ENCODE data around the gene ITGB5. TPM values are rescaled to one million over a fixed set of nuclear protein-coding genes. Genes with fewer than 3 reads are reported as not detected.

Gene ITGB5, protein sequence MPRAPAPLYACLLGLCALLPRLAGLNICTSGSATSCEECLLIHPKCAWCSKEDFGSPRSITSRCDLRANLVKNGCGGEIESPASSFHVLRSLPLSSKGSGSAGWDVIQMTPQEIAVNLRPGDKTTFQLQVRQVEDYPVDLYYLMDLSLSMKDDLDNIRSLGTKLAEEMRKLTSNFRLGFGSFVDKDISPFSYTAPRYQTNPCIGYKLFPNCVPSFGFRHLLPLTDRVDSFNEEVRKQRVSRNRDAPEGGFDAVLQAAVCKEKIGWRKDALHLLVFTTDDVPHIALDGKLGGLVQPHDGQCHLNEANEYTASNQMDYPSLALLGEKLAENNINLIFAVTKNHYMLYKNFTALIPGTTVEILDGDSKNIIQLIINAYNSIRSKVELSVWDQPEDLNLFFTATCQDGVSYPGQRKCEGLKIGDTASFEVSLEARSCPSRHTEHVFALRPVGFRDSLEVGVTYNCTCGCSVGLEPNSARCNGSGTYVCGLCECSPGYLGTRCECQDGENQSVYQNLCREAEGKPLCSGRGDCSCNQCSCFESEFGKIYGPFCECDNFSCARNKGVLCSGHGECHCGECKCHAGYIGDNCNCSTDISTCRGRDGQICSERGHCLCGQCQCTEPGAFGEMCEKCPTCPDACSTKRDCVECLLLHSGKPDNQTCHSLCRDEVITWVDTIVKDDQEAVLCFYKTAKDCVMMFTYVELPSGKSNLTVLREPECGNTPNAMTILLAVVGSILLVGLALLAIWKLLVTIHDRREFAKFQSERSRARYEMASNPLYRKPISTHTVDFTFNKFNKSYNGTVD
- 146 and 148 TPM in 2 replicates for total RNA-seq (2021)
- long read RNA-seq, full-length matches to known transcripts = 15 of 115 reads
- long read RNA-seq, partial matches to known transcripts = 46 of 115 reads
- long read RNA-seq, other reads (novel, unspliced or antisense) = 54 of 115 reads

DNA sequence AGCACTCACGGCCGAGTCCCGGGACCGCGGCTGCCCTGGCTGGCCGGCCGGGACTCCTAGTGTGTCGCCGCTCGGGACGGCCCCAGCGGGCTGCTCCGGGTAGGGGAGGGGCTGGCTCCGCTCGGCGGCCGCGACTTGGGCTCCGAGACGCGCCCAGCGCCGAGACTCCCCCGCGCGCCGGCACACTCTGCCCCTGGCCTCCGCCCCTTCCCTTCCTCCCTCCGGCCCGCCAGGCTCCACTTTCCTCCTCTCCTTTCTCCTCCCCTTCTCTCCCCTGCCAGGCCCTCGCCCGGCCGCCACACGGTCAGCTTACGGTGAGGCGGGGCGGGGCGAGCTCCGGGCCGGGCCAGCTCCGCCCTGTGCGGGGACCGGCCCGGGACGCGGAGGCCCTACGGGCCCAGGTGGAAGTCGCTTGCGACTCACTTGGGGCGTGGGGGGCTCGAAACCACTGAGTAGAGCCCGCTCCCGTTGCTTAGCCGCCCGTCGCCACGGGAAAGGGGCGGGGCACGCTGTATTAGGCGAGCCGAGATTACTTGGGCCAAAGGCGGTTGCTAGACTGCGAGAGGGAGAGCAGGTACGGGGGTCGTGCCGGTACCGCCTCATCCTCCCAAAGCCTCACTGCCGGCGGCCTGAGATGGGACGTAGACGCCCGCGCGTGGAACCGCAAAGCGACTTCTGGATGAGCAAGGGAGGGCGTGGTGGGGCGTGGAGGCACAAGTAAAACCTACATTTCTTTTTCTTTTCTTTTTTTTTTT lies at the start of gene ITGB5:
TSS of gene ITGB5 (minus strand) at position 189 of the 755 bp plus-strand sequence. CDS start 365 bp downstream, outside the sequence.
- Histone ChIP-seq H3T11ph (ENCODE audit: low read length) (no peak within 1 kb of the TSS), H3K4me1 (ENCODE audit: insufficient read depth, low read length) (peaks cover 20% of the 10 kb centered on the region), H2BK5ac (ENCODE audit: insufficient read length, low read length) (no peak within 1 kb of the TSS), H3K4ac (ENCODE audit: low read depth, low read length) (no peak within 1 kb of the TSS), H4K91ac (ENCODE audit: insufficient read length, low read depth, low read length) (no peak within 1 kb of the TSS), H4K5ac (ENCODE audit: insufficient read length, low read depth, low read length) (no peak within 1 kb of the TSS), H3K18ac (ENCODE audit: insufficient read length, low read depth, low read length) (peak within 1 kb of the TSS; percentile 84), H2AK5ac (ENCODE audit: insufficient read length, low read length) (no peak within 1 kb of the TSS), H3K56ac (ENCODE audit: insufficient read length, low read depth, low read length) (peak within 1 kb of the TSS; percentile 30), H3K9me3 (ENCODE audit: control insufficient read depth, low read depth, low read length) (no peaks in the 10 kb centered on the region), H3K79me2 (ENCODE audit: insufficient read depth, low read length) (peaks cover 14% of the 10 kb centered on the region; the same call in 1 of the 2 replicates), H3K14ac (ENCODE audit: insufficient read depth, low read length) (peak within 1 kb of the TSS; percentile 88), H4K20me1 (ENCODE audit: control insufficient read depth, insufficient read depth, insufficient read length) (no peaks in the 10 kb centered on the region), H3K23me2 (ENCODE audit: insufficient read length, low read depth, low read length, poor library complexity, severe bottlenecking) (peaks cover 14% of the 10 kb centered on the region), H2BK15ac (ENCODE audit: low read depth, low read length) (no peak within 1 kb of the TSS; the same call in 1 of the 2 replicates), H2AFZ (ENCODE audit: low read length) (no peak within 1 kb of the TSS), H2BK12ac (ENCODE audit: insufficient read length, low read depth, low read length) (no peak within 1 kb of the TSS), H3K23ac (ENCODE audit: insufficient read length, low read depth, low read length) (no peak within 1 kb of the TSS), H2BK20ac (ENCODE audit: low read depth, low read length, poor library complexity, severe bottlenecking) (no peak within 1 kb of the TSS), H4K8ac (replicated peaks; ENCODE audit: insufficient read length, low read depth, low read length) (no peak within 1 kb of the TSS), H2BK120ac (ENCODE audit: low read depth, low read length, poor library complexity, severe bottlenecking) (no peak within 1 kb of the TSS), H3K4me2 (ENCODE audit: insufficient read depth, insufficient read length, low read length) (peak within 1 kb of the TSS; percentile 73), H3K27ac (ENCODE audit: insufficient read length, low read depth, low read length) (peak within 1 kb of the TSS; percentile 93), H3K27me3 (ENCODE audit: insufficient read depth, low read length) (no peaks in the 10 kb centered on the region), H3K79me1 (ENCODE audit: insufficient read depth, low read depth, low read length, poor library complexity, severe bottlenecking) (peaks cover 3% of the 10 kb centered on the region), H3K9ac (ENCODE audit: extremely low read depth, insufficient read length, low read length) (peak within 1 kb of the TSS; percentile 68)
- Mint-ChIP-seq H3K4me1 (peaks cover 62 to 66% of the 10 kb centered on the region in 2 experiments), H3K4me3 (peak within 1 kb of the TSS; percentile 87 to 90), H3K27me3 (ENCODE audit: low read depth) (no peaks in the 10 kb centered on the region; the same call in 1 of the 2 replicates), H3K9me3 (no peaks in the 10 kb centered on the region; a peak in 1 of 5 replicates), H3K27ac (peak within 1 kb of the TSS; percentile 63 to 99 (median 93); a peak in 6 of 7 replicates), H3K36me3 (ENCODE audit: insufficient read depth in 1 of 3, low read depth in 3 of 3) (peaks cover 5 to 11% (median 10%) of the 10 kb centered on the region in 3 experiments; a peak in 6 of 7 replicates)
- TF ChIP-seq, protein P1, sequence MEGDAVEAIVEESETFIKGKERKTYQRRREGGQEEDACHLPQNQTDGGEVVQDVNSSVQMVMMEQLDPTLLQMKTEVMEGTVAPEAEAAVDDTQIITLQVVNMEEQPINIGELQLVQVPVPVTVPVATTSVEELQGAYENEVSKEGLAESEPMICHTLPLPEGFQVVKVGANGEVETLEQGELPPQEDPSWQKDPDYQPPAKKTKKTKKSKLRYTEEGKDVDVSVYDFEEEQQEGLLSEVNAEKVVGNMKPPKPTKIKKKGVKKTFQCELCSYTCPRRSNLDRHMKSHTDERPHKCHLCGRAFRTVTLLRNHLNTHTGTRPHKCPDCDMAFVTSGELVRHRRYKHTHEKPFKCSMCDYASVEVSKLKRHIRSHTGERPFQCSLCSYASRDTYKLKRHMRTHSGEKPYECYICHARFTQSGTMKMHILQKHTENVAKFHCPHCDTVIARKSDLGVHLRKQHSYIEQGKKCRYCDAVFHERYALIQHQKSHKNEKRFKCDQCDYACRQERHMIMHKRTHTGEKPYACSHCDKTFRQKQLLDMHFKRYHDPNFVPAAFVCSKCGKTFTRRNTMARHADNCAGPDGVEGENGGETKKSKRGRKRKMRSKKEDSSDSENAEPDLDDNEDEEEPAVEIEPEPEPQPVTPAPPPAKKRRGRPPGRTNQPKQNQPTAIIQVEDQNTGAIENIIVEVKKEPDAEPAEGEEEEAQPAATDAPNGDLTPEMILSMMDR (conservative IDR thresholded peaks at IDR 0.05) = no peak
- DNase-seq = peak; percentile 67
- no CpG with 5 or more reads among the region's 78 CpGs for WGBS (ENCODE audit: extremely low coverage, insufficient read length, low lambda C conversion rate)
